Stomach (tissue), 9 donors: Measurements from ENCODE around the gene CTSC. TPM values are rescaled to one million over a fixed set of nuclear protein-coding genes. Genes with fewer than 3 reads are reported as not detected.
"Not testable (repeated sequence)": the region's sequence is repeated elsewhere in the genome, so short reads cannot be mapped to it uniquely, and the experiment has no call there.

Source experiments
- DNase-seq, 2 donors: peaks; one replicate each; pipeline versions ENCODE4 v3.0.0 to v3.0.0-alpha.2; 2013 to 2019
- H3K27ac ChIP-seq, 5 donors: fragments of 200-600 bp in 4 of 5; sonication (generic) in 4 of 5; one replicate each; pipeline ENCODE4 v1.5.1; 2013 to 2019; ENCODE audit warnings: mild to moderate bottlenecking in 1 of 5, moderate library complexity in 1 of 5
- H3K27me3 ChIP-seq, 3 donors: fragments of 200-600 bp; sonication (generic); one replicate each; pipeline ENCODE4 v1.5.1; 2017 to 2019; ENCODE audit warnings: mixed run types in 1 of 3
- H3K36me3 ChIP-seq, 4 donors: fragments of 200-600 bp; sonication (generic); 1 replicate in 3 of 4; 2 replicates in 1 of 4; pipeline ENCODE4 v1.5.1; 2016 to 2019
- H3K4me1 ChIP-seq, 4 donors: fragments of 200-600 bp; sonication (generic); one replicate each; pipeline ENCODE4 v1.5.1; 2016 to 2019
- H3K4me3 ChIP-seq, 4 donors: fragments of 200-600 bp; sonication (generic) in 3 of 4; one replicate each; pipeline ENCODE4 v1.5.1; 2016 to 2019; ENCODE audit warnings: mild to moderate bottlenecking in 1 of 4
- H3K9me3 ChIP-seq, 4 donors: fragments of 200-600 bp; sonication (generic); one replicate each; pipeline ENCODE4 v1.5.1; 2016 to 2019
- CTCF ChIP-seq, 7 experiments: fragments of 450-650 bp in 4 of 7; fragments of 200-600 bp in 3 of 7; sonication (generic) in 3 of 7; IDR thresholded peaks; one replicate each; pipeline ENCODE4 v1.5.1; 2016 to 2019; ENCODE audit warnings: antibody characterized with exemption in 7 of 7, control low read depth in 2 of 7, mild to moderate bottlenecking in 1 of 7
- EP300 ChIP-seq: sonication (generic); formaldehyde crosslinking; IDR thresholded peaks from one replicate; pipeline ENCODE4 v1.6.1; 2017; ENCODE audit warnings: antibody characterized with exemption
- POLR2A ChIP-seq, 4 donors: fragments of 450-650 bp; IDR thresholded peaks; one replicate each; pipeline ENCODE4 v1.6.1; 2016; ENCODE audit warnings: antibody characterized with exemption in 4 of 4, control low read depth in 2 of 4, mild to moderate bottlenecking in 1 of 4, moderate library complexity in 1 of 4
- POLR2AphosphoS5 ChIP-seq, 3 donors: sonication (generic); formaldehyde crosslinking; IDR thresholded peaks; one replicate each; pipeline ENCODE4 v1.6.1; 2016; ENCODE audit warnings: antibody characterized with exemption in 3 of 3
- WGBS, 5 donors: extraction: QIAGEN DNeasy Blood & Tissue Kit in 3 of 5; methylation state at CpG; one replicate each; pipeline versions ENCODE4 v1.1.5 to v1.1.7; 2013 to 2018; 5-methylcytosine and 5-hydroxymethylcytosine counted together
- intact Hi-C: fragments of 100-400 bp; cut with DNase I; formaldehyde crosslinking; loops from one replicate; pipeline ENCODE4 v1.15.1; 2023; ENCODE audit warnings: low total_unique reads
- polyA plus RNA-seq, 3 donors: library from polyadenylated mRNA; stranded (reverse); fragments of 200-250 nt; gene quantifications; one replicate each; pipeline ENCODE4 v1.2.3, GENCODE V29; 2013
- total RNA-seq, 5 donors: library from RNA; depleted of rRNA; stranded (reverse); fragments of >200 nt; gene quantifications; one replicate each; pipeline versions ENCODE4 v1.1.0 to v1.2.3, GENCODE V29; 2014 to 2016
- donor health status: healthy with polysubstance abuse.
- donor health status: Bipolar disorder and iron deficiency.
- donor health status: healthy.

Gene CTSC
- total and polyA plus RNA-seq, 8 donors, result 6.2 to 127 (median 36.3) TPM

GRCh38 chr11:88249706-88250105 is 87.8 kb downstream of the CTSC start:
- Histone ChIP-seq H3K36me3 (no peaks in the 10 kb centered on the region), H3K4me3 (no peak overlapping the region), H3K4me1 (no peaks in the 10 kb centered on the region), H3K27ac (no peak overlapping the region), H3K27me3 (no peaks in the 10 kb centered on the region), H3K9me3 (no peaks in the 10 kb centered on the region)
- intact Hi-C loops, result no loop called here
- 72 to 90% (median 74%) methylated on average over 1 of the region's 1 CpG for whole genome bisulfite sequencing, 5 donors
- no peak for TF ChIP-seq POLR2A (IDR thresholded peaks at IDR 0.05)
- no peak for TF ChIP-seq POLR2AphosphoS5 (IDR thresholded peaks at IDR 0.05)
- no peak for TF ChIP-seq EP300
- no peak for TF ChIP-seq CTCF (IDR thresholded peaks at IDR 0.05)
- DNase-seq, result peak in 1 of 2 donors; percentile 5

DNA sequence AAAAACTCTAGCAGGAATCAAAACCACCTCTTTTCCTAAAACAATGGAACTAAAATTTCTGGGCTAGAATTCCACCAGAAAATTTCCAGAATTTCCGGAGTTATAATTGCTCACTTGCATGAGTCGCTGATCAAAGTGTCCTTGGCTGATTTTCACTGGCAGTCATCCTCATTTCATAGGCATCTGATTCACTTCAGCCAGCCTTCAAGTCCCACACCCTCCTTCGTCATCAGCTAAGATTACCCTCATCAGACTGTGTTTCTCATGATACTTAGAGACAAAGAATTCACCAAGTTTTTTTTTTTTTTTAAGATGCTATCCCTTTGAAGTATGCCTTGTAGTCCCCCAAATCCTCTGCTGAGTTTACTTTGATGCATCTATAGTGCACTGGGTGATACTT is 90.8 kb downstream of the CTSC start:
- intact Hi-C loops, result no loop called here
- no peaks in the 10 kb centered on the region for H3K36me3 ChIP-seq
- no peaks in the 10 kb centered on the region for H3K4me1 ChIP-seq
- H3K27ac ChIP-seq, result no peak overlapping the region
- H3K9me3 ChIP-seq, result no peaks in the 10 kb centered on the region
- H3K4me3 ChIP-seq, result no peak overlapping the region
- peak in 1 of 2 donors; percentile 12 for DNase-seq
- no peak for TF ChIP-seq CTCF (IDR thresholded peaks at IDR 0.05)
- no peak for TF ChIP-seq POLR2AphosphoS5 (IDR thresholded peaks at IDR 0.05)
- no peak for TF ChIP-seq EP300
- no peak for TF ChIP-seq POLR2A (IDR thresholded peaks at IDR 0.05)
- H3K27me3 ChIP-seq, result no peaks in the 10 kb centered on the region
- 73 to 86% (median 82%) methylated on average over 3 of the region's 3 CpGs for WGBS, 5 donors

GRCh38 chr11:88245576-88245975 is 92.0 kb downstream of the CTSC start:
- WGBS, 5 donors, result 94 to 100% (median 96%) methylated on average over 2 of the region's 2 CpGs

More at GRCh38 chr11:88245576-88245975, 92.0 kb downstream of the CTSC start:
- H3K4me3 ChIP-seq, H3K27me3 ChIP-seq, H3K36me3 ChIP-seq, H3K27ac ChIP-seq, DNase-seq, H3K4me1 ChIP-seq, intact Hi-C loops: not testable (repeated sequence)
- H3K9me3 ChIP-seq, result peaks cover 0 to 11% (median 3%) of the 10 kb centered on the region in 4 donors

Other genes starting within 250 kb of the CTSC start
- gene RAB38, start 162.3 kb downstream of the CTSC start, total RNA-seq, result 1 to 10 TPM in 4 of 5 donors, not detected in 1; 1.0 to 4.6 (median 2.6) TPM
- 1 to 10 TPM; 1.4 to 9.0 (median 2.9) TPM for gene RAB38, start 162.3 kb downstream of the CTSC start, polyA plus RNA-seq